HEK293T (cell line): ENCODE measurements around the gene DLEU7.

ENCODE experiments used
- CTCF ChIA-PET: fragments of 350-600 bp; formaldehyde crosslinking; extraction: SDS; loops from one replicate; lab custom pipeline; 2021; ENCODE audit warnings: antibody characterized with exemption, inconsistent platforms; lab: Yijun Ruan, JAX
- POLR2A ChIA-PET: fragments of 350-600 bp; formaldehyde crosslinking; extraction: SDS; loops from one replicate; lab custom pipeline; 2020; ENCODE audit warnings: antibody characterized with exemption, inconsistent platforms; lab: Yijun Ruan, JAX
- DNase-seq: peaks from one replicate; pipeline ENCODE4 v3.0.0; 2012; ENCODE audit warnings: mixed read lengths; ENCODE audit errors: extremely low spot score
- ARNT ChIP-seq: fragments of 450-650 bp; IDR thresholded peaks from 2 replicates; pipeline ENCODE4 v1.6.1; 2017; ENCODE audit warnings: mild to moderate bottlenecking
- BHLHE40 ChIP-seq: fragments of 450-650 bp; IDR thresholded peaks from 2 replicates; pipeline ENCODE4 v1.6.1; 2016; ENCODE audit warnings: mild to moderate bottlenecking, moderate library complexity, borderline replicate concordance
- CTBP1 ChIP-seq: fragments of 450-650 bp; IDR thresholded peaks from 2 replicates; pipeline ENCODE4 v1.6.1; 2016; ENCODE audit warnings: borderline replicate concordance
- ELF4 ChIP-seq: fragments of 450-650 bp; IDR thresholded peaks from 2 replicates; pipeline ENCODE4 v1.6.1; 2017; ENCODE audit warnings: antibody characterized with exemption
- FOXA1 ChIP-seq: fragments of 450-650 bp; IDR thresholded peaks from 2 replicates; pipeline ENCODE4 v1.6.1; 2016; ENCODE audit warnings: mild to moderate bottlenecking
- FOXK2 ChIP-seq: fragments of 450-650 bp; IDR thresholded peaks from 2 replicates; pipeline ENCODE4 v1.6.1; 2016; ENCODE audit warnings: mild to moderate bottlenecking
- FOXM1 ChIP-seq: fragments of 450-650 bp; IDR thresholded peaks from 2 replicates; pipeline ENCODE4 v1.6.1; 2017; ENCODE audit warnings: mild to moderate bottlenecking, borderline replicate concordance
- HDGF ChIP-seq: fragments of 450-650 bp; IDR thresholded peaks from 2 replicates; pipeline ENCODE4 v1.6.1; 2017; ENCODE audit warnings: antibody characterized with exemption, borderline replicate concordance
- L3MBTL2 ChIP-seq: fragments of 450-650 bp; conservative IDR thresholded peaks from 2 replicates; pipeline ENCODE4 v1.6.1; 2016; ENCODE audit warnings: mild to moderate bottlenecking
- LEF1 ChIP-seq: fragments of 450-650 bp; IDR thresholded peaks from 2 replicates; pipeline ENCODE4 v1.6.1; 2017; ENCODE audit warnings: mild to moderate bottlenecking, borderline replicate concordance
- NFRKB ChIP-seq: fragments of 450-650 bp; IDR thresholded peaks from 2 replicates; pipeline ENCODE4 v1.6.1; 2016; ENCODE audit warnings: mild to moderate bottlenecking, moderate library complexity
- SP1 ChIP-seq: fragments of 450-650 bp; IDR thresholded peaks from 2 replicates; pipeline ENCODE4 v1.6.1; 2017
- SUZ12 ChIP-seq: fragments of 450-650 bp; IDR thresholded peaks from 2 replicates; pipeline ENCODE4 v1.6.1; 2016; ENCODE audit warnings: mild to moderate bottlenecking
- TARDBP ChIP-seq: fragments of 450-650 bp; IDR thresholded peaks from 2 replicates; pipeline ENCODE4 v1.6.1; 2016
- ZNF384 ChIP-seq: fragments of 450-650 bp; IDR thresholded peaks from 2 replicates; pipeline ENCODE4 v1.6.1; 2016
- TF ChIP-seq, protein P1 (sequence below): fragments of 450-650 bp; IDR thresholded peaks from 2 replicates; pipeline ENCODE4 v1.6.1; 2016

Gene DLEU7

DNA sequence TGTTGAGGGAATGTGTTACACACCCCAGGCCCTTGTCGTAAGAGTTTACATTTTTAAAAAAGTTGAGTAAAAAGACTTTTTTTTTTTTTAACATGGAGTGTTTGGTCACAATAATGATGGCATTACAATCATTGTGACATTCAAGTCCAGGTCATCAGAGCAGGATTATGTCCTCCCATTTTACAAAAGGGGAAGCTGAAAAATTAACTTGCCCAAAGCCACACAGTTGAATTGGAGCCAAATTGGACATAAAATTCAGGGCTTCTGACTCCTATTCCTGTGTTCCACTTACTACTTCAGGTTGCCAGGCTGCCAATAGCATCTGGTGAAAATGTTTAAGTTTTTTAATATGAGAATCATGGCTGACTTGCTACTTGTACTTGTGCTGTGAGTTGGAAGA is 49.3 kb downstream of the DLEU7 start:
- DNase-seq, result no peak
- ChIA-PET POLR2A (no interaction called here), CTCF (no interaction called here)
- TF ChIP-seq ZNF384, result no peak
- no peak for TF ChIP-seq ELF4
- no peak for TF ChIP-seq LEF1
- no peak for TF ChIP-seq CTBP1
- no peak for TF ChIP-seq NFRKB
- TF ChIP-seq FOXK2, result no peak
- TF ChIP-seq FOXM1, result no peak
- TF ChIP-seq, protein P1, sequence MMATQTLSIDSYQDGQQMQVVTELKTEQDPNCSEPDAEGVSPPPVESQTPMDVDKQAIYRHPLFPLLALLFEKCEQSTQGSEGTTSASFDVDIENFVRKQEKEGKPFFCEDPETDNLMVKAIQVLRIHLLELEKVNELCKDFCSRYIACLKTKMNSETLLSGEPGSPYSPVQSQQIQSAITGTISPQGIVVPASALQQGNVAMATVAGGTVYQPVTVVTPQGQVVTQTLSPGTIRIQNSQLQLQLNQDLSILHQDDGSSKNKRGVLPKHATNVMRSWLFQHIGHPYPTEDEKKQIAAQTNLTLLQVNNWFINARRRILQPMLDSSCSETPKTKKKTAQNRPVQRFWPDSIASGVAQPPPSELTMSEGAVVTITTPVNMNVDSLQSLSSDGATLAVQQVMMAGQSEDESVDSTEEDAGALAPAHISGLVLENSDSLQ, result no peak
- TF ChIP-seq L3MBTL2, result no peak
- TF ChIP-seq TARDBP, result no peak
- no peak for TF ChIP-seq HDGF
- TF ChIP-seq SP1, result no peak
- TF ChIP-seq SUZ12, result no peak
- TF ChIP-seq BHLHE40, result no peak
- TF ChIP-seq FOXA1, result no peak
- TF ChIP-seq ARNT, result no peak

DNA sequence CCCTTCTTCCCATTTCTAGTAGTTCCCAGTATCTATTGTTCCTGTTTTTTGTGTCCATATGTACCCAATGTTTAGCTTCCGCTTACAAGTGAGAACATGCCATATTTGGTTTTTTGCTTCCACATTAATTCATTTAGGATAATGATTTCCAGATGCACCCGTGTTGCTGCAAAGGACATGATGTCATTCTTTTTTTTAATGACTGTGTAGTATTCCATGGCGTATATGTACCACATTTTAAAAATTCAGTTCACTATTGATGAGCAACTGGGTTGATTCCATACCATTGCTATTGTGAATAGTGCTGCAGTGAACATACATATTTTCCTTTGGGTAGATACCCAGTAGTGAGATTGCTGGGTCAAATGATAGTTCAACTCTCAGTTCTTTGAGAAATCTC is 50.5 kb downstream of the DLEU7 start:
- TF ChIP-seq ARNT, result no peak
- POLR2A ChIA-PET, result no interaction called here
- CTCF ChIA-PET, result no interaction called here
- DNase-seq, result no peak

DNA sequence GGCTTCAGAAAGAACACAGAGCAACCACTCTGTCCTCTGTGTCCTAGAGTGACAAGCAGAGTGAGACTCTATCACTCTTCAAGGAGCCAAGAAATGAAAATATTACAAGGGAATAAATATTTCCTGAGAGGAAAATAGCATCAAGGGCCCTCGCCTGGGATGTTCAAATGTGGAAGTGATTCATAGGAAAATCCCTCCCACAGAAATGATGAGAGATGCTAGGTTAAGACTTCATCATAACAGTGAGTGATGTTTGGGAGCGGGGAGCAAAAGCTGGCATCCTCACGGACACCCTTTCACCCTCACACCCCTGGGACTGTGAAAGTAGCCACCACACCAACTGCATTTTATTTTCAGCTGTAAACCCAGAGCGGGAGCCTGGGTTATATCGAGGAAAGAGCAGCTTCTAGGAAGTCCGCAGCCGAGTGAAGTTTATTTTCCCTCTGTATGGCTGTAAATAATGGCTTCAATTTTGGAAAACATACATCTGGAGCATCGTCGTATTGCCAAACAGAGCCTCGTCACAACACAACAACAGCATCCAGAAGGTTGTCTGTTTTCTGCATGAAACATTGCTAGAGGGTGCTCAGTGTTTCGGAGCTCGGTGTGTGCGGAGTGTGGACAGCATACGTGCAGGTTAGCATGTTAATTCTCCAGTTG is 54.8 kb downstream of the DLEU7 start:
- ChIA-PET CTCF (no interaction called here), POLR2A (no interaction called here)
- TF ChIP-seq FOXK2, result no peak
- TF ChIP-seq CTBP1, result no peak
- no peak for TF ChIP-seq LEF1
- TF ChIP-seq NFRKB, result no peak
- TF ChIP-seq FOXA1, result no peak
- no peak for DNase-seq

DNA sequence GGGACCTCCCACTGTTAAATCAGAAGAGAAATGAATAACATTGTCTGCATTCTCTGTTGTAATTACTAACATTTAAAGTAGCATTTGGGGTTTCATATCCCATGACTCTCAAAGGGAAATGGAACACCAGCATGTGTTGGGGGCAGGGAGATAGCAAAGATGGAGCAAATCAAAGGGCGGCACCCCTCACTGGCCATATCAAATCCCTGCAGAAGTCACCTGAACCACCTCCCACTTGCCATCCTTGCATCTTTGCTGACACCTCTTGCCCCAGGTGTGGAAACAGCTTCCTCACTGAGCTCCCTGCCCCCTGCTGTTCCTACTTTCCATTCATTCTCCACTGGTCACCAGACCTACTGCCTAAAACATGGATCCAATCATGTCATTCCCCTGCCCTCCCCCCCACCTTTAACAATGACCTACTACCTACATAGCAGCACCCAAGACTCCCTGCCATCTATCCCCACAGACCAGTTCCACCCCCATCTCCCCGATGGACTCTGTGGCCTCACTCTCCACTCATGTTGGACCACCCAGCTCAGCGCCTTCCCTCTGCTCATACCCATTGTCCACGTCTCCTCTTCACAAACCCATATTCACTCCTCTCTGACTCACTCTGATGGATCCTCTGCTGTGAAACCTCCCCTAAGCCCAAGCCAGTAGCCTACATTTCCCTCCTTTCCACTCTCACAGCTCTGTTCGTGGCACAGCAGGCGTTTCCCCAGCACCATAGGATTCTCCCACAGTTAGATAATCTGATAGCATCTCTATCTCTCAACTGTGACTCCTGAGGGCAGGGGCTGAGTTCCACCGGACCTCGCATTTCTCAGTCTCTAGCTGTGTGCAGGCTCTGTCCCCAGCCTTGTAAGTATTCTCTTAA is 55.9 kb downstream of the DLEU7 start:
- CTCF ChIA-PET, result no interaction called here
- POLR2A ChIA-PET, result no interaction called here

DNA sequence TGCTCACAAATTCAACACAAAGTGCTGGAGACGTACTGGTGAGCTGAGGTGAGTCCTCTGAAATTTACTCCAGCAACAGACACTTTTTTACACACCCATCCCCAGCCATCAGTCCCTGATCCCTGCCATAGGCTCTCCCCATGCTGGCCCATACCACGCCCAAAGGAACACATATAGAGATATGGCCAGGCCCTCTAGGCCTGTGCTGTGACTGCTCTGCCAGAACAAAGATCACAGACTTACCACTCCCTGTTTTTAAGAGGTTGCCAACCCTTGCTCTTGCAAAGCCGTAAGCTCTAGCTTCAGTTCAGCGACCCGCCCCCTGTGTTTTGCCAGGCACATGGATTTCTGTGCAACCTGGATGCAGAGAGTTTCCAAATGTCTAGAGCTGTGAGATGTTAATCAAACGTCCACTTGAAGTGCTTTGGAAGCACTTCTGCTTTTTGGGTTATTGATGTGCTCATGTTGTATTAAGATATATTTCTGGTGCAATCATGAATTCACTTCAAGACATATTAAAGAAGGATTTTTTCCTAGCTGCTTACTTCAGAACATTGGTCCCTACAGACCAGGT is 59.7 kb downstream of the DLEU7 start:
- no peak for TF ChIP-seq HDGF
- no peak for TF ChIP-seq SUZ12
- no peak for TF ChIP-seq TARDBP
- no peak for TF ChIP-seq FOXK2
- TF ChIP-seq, protein P1, result no peak
- TF ChIP-seq LEF1, result no peak
- TF ChIP-seq FOXM1, result no peak
- DNase-seq, result no peak
- POLR2A ChIA-PET, result no interaction called here
- CTCF ChIA-PET, result no interaction called here

More for the DNA sequence above, 55.9 kb downstream of the DLEU7 start:
- no peak for DNase-seq
- TF ChIP-seq NFRKB (no peak), ARNT (no peak), BHLHE40 (no peak), FOXK2 (no peak), FOXA1 (no peak), ZNF384 (no peak), SP1 (no peak), CTBP1 (no peak), ELF4 (no peak), HDGF (no peak), LEF1 (no peak), L3MBTL2 (no peak), TARDBP (no peak)
- TF ChIP-seq, protein P1, result no peak

DNA sequence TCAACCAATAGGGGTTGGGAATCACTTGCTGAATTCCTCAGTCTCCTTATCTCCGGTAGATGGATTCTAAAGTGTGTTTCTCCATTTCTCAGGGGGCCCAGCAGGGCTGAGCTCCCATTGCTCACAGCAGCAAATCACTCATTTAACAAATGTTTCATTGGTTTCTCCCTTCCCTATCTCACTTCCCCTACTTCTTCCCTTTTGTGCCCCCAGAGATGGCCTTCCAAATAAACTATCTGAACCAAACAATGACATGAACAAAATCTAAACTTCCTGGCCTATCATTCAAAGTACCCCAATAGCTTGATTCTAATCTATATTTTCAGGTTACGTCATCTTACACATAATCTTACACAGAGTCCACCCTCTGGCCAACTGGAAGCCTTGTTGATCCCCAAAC is 60.4 kb downstream of the DLEU7 start:
- CTCF ChIA-PET, result interaction anchor here (1.1 kb wide), 1 partner anchor 15 kb away, joined by 3 read pairs; no protein-coding TSS in a partner anchor

More for the DNA sequence above, 60.4 kb downstream of the DLEU7 start:
- DNase-seq, result no peak
- no peak for TF ChIP-seq FOXA1
- TF ChIP-seq FOXK2, result no peak
- POLR2A ChIA-PET, result no interaction called here
